Mesodermal cell (in vitro differentiated cells): Measurements from ENCODE around the gene UQCR10.

Source experiments
- H3K27ac ChIP-seq: 2 replicates; pipeline ENCODE4 v1.7.0; 2013; ENCODE audit warnings: mild to moderate bottlenecking, low read depth, low read length, moderate library complexity; ENCODE audit not compliant: severe bottlenecking
- H3K36me3 ChIP-seq: 2 replicates; pipeline ENCODE4 v1.7.1; 2013; ENCODE audit warnings: mild to moderate bottlenecking, low read length, moderate library complexity; ENCODE audit not compliant: control insufficient read depth, insufficient read depth
- H3K4me1 ChIP-seq: one replicate; pipeline ENCODE4 v1.7.1; 2013; ENCODE audit warnings: mild to moderate bottlenecking, low read length; ENCODE audit not compliant: insufficient read depth, control insufficient read depth, poor library complexity, severe bottlenecking
- H3K4me3 ChIP-seq: 2 replicates; pipeline ENCODE4 v1.7.0; 2013; ENCODE audit warnings: low read length, control low read depth, mild to moderate bottlenecking; ENCODE audit not compliant: insufficient read depth, poor library complexity, severe bottlenecking; ENCODE audit errors: extremely low read depth
- H3K9me3 ChIP-seq: 2 replicates; pipeline ENCODE4 v1.7.1; 2013; ENCODE audit warnings: mild to moderate bottlenecking, low read length, moderate library complexity; ENCODE audit not compliant: control insufficient read depth
- WGBS, 2 experiments: methylation state at CpG; one replicate each; pipeline ENCODE4 v1.1.5; 2013; ENCODE audit warnings: missing lambda C conversion rate in 2 of 2; ENCODE audit not compliant: insufficient coverage in 2 of 2; 5-methylcytosine and 5-hydroxymethylcytosine counted together

The UQCR10 gene

DNA sequence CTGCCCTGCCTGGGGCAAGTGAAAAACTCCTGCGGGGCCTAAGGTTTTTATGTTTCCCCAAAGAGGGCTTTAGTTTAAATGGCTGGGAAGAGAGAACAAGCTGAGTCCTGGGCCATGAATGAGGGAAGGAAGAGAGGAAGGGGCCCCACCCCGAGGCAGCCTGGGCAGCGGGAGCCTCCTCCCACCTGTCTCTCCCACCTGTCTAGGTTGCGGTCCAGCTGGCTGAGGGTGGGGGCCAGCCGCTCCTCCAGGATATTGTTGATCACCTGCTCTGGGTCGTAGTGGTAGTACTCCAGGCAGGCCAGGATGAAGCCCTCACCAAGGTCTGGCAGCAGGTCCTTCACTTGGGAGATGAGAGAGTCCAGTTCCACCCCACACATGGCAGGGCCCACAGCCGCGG, 34.6 kb downstream of the UQCR10 start:
- Histone ChIP-seq H3K4me1 (peaks cover 37% of the 10 kb centered on the region), H3K27ac (peak overlapping the region; percentile 79), H3K36me3 (peaks cover 90% of the 10 kb centered on the region), H3K4me3 (no peak overlapping the region), H3K9me3 (no peaks in the 10 kb centered on the region)
- 84 to 88% methylated on average over 4 to 6 of the region's 8 CpGs for WGBS, 2 experiments

- WGBS, 2 experiments, result no CpG with 5 or more reads among the region's 2 CpGs
- H3K36me3 ChIP-seq, result peaks cover 93% of the 10 kb centered on the region
- H3K4me3 ChIP-seq, result no peak overlapping the region
- peaks cover 37% of the 10 kb centered on the region for H3K4me1 ChIP-seq
- no peaks in the 10 kb centered on the region for H3K9me3 ChIP-seq
- no peak overlapping the region for H3K27ac ChIP-seq
These were observed 36.0 kb downstream of the UQCR10 start for GRCh38 chr22:29803190-29803589.

- Histone ChIP-seq H3K36me3 (peaks cover 85% of the 10 kb centered on the region), H3K27ac (no peak overlapping the region), H3K4me3 (no peak overlapping the region), H3K9me3 (no peaks in the 10 kb centered on the region), H3K4me1 (peaks cover 23% of the 10 kb centered on the region)
- WGBS, 2 experiments, result 88 to 89% methylated on average over 2 of the region's 2 CpGs
These were observed 37.8 kb downstream of the UQCR10 start for GRCh38 chr22:29804985-29805384.

DNA sequence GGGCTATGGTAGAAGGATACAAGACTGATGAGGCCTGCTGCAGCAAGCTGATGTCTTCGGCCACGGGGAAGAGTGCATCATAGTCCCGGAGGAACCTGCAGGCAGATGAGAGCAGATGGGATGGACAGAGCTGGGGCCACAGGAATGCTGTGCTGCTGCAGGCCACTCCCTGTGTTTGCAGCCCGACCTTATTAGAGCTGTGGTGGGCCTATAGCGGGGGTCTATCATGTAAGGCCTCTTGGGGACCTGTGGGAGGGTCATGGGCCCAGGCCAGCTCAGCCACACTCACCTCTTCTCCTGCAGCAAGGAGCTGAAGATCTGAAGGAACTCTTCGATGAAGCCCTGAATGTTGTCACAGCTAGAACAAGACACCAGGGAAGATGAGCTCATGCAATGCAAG, 39.0 kb downstream of the UQCR10 start:
- Histone ChIP-seq H3K9me3 (no peaks in the 10 kb centered on the region), H3K4me1 (peaks cover 15% of the 10 kb centered on the region), H3K27ac (no peak overlapping the region), H3K4me3 (no peak overlapping the region), H3K36me3 (peaks cover 83% of the 10 kb centered on the region)
- 90 to 99% methylated on average over 5 to 6 of the region's 6 CpGs for WGBS, 2 experiments

- WGBS, 2 experiments, result no CpG with 5 or more reads among the region's 2 CpGs
- peaks cover 10% of the 10 kb centered on the region for H3K4me1 ChIP-seq
- no peaks in the 10 kb centered on the region for H3K9me3 ChIP-seq
- H3K27ac ChIP-seq, result no peak overlapping the region
- H3K36me3 ChIP-seq, result peaks cover 87% of the 10 kb centered on the region
- H3K4me3 ChIP-seq, result no peak overlapping the region
These were observed 43.0 kb downstream of the UQCR10 start for GRCh38 chr22:29810216-29810615.

DNA sequence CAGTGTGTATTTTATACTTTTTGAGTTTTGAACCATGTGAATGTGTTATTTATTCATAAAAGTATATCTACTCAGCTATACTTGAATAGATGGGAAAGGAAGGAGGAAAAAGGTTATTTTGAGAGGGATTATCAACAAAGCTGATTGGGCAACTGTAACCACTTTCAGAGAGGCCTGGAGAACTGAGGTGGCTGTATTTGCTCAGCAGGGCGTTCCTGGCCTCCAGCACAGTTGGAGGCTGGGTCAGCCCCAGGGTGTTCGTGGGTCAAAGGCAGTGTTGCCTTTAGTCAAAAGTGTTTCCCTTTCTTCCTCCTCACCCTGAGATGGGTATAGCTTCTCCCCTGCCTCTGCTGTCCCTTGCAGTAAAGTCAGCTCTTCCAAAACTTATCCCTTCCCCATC, 44.2 kb downstream of the UQCR10 start:
- Histone ChIP-seq H3K27ac (no peak overlapping the region), H3K4me3 (no peak overlapping the region), H3K9me3 (no peaks in the 10 kb centered on the region), H3K36me3 (peaks cover 86% of the 10 kb centered on the region), H3K4me1 (peaks cover 10% of the 10 kb centered on the region)
- WGBS, 2 experiments, result 84 to 89% methylated on average over 2 of the region's 2 CpGs

DNA sequence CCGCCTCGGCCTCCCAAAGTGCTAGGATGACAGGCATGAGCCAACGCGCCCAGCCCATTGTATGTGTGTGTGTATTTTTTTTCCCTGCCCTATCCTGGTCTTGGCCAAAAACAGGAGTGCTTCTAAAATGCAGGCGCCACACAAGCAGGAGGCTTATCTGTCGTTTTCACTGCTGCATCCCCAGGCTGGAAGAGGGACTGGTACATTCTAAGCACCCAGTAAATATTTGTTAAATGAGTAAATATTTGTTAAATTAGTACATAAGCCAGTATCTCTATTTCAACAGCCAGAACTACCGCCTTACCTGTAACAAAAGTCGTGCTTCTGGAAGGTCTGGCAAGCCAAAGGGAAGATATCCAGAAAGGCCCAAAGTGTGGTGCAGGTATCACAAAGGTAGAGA, 46.0 kb downstream of the UQCR10 start:
- Histone ChIP-seq H3K4me1 (peaks cover 10% of the 10 kb centered on the region), H3K9me3 (no peaks in the 10 kb centered on the region), H3K4me3 (no peak overlapping the region), H3K36me3 (peaks cover 69% of the 10 kb centered on the region), H3K27ac (no peak overlapping the region)
- WGBS, 2 experiments, result 88 to 97% methylated on average over 4 to 6 of the region's 8 CpGs

DNA sequence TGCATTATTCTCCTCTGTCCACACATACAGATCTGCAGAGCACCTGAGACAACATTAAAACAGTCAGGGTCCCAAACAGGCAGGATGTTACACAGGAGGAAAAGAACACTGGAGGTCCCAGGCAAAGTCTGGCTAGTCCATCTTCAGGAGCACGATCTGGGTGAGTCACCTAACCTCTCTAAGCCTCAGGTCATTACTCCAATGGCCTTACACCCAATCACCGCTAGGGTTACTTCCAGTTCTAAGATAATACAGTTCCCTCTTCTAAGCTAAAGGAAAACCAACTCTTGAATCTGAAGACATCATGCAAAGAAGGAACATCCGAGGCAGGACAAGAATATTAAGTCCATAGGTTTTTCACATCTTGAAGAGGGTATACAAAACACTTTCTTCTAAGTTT, 46.4 kb downstream of the UQCR10 start:
- 79 to 92% methylated on average over 3 of the region's 3 CpGs for WGBS, 2 experiments

GRCh38 chr22:29814003-29814402, 46.8 kb downstream of the UQCR10 start:
- H3K4me3 ChIP-seq, result no peak overlapping the region

More for the DNA sequence above, 46.4 kb downstream of the UQCR10 start:
- Histone ChIP-seq H3K4me3 (no peak overlapping the region), H3K27ac (no peak overlapping the region), H3K9me3 (no peaks in the 10 kb centered on the region), H3K36me3 (peaks cover 65% of the 10 kb centered on the region), H3K4me1 (peaks cover 10% of the 10 kb centered on the region)

DNA sequence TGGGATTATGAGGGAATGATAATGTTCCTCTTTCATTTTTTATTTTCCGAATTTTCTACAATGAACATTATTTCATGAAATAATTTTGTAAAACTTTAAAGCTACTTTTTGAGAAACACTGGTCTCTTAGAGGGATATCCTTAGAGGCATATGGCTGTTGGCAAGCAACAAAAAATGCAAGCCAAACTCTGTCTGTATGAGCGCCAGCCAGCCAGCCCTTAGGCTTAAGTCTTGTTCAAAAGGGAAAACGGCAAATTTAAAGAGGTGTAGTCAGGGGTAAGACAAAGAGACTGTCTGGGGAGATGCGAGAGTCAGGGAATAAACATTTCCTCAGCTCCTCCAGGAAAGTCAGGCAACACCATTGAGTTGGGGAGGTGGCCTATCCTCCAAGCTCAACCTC, 48.4 kb downstream of the UQCR10 start:
- H3K36me3 ChIP-seq, result peaks cover 72% of the 10 kb centered on the region
- no peak overlapping the region for H3K4me3 ChIP-seq
- H3K9me3 ChIP-seq, result no peaks in the 10 kb centered on the region
- 100% methylated on average over 2 to 3 of the region's 4 CpGs for WGBS, 2 experiments
- H3K27ac ChIP-seq, result no peak overlapping the region
- peaks cover 4% of the 10 kb centered on the region for H3K4me1 ChIP-seq

More at GRCh38 chr22:29814003-29814402, 46.8 kb downstream of the UQCR10 start:
- Histone ChIP-seq H3K9me3 (no peaks in the 10 kb centered on the region), H3K36me3 (peaks cover 66% of the 10 kb centered on the region), H3K27ac (no peak overlapping the region), H3K4me1 (peaks cover 10% of the 10 kb centered on the region)
- WGBS, 2 experiments, result 90 to 100% methylated on average over 4 to 5 of the region's 5 CpGs

DNA sequence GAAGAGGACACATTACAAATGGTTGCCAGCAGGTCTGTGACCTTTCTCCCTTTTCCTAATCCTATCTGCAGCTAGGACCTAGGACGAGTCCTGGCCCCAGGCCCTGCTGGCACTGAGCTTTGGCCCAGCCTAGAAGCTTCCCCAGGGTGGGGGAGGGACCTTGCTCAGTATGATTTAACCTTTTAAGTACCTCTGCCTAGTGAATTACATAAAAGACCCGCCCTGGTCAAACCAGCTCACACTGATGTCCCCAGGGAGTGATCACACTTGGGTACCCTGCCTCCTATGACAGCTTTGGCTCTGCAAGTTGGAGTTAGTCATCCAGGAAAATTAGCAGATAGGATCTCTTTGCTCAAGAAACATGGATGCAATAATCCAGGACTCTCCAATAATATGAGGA, 49.0 kb downstream of the UQCR10 start:
- no peaks in the 10 kb centered on the region for H3K9me3 ChIP-seq
- H3K4me3 ChIP-seq, result no peak overlapping the region
- H3K4me1 ChIP-seq, result peaks cover 4% of the 10 kb centered on the region
- no peak overlapping the region for H3K27ac ChIP-seq
- peaks cover 72% of the 10 kb centered on the region for H3K36me3 ChIP-seq
- WGBS, 2 experiments, result 78 to 80% methylated on average over 1 of the region's 2 CpGs
